ENCODE results near the gene WASF2. TPM values are rescaled to one million over a fixed set of nuclear protein-coding genes. Genes with fewer than 3 reads are reported as not detected.

Gene WASF2
- total RNA-seq, 1 experiment from 2014 or later, result 20.7 TPM

DNA sequence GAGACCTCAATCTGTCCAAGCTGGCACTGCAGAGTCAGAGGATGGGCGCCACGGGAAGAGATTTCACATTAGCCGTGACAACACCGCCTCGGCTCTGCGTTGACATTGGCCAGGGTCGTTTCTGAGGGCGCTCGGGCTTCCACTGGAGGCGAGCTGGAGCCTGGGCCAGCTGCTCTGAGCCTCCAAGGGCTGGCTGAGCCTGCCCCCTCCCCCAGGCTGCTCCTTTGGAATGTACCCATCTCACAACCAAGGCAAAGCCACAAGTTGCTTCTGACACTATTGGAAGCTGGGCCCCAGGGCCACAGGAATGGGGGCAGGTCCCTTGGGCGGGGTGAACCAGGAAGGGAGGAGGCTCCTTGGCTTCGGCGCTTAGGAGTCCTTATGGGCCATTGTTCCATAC lies 84.9 kb downstream of the WASF2 start:
- H3K79me2 ChIP-seq (ENCODE audit: low read length), result no peaks in the 10 kb centered on the region

DNA sequence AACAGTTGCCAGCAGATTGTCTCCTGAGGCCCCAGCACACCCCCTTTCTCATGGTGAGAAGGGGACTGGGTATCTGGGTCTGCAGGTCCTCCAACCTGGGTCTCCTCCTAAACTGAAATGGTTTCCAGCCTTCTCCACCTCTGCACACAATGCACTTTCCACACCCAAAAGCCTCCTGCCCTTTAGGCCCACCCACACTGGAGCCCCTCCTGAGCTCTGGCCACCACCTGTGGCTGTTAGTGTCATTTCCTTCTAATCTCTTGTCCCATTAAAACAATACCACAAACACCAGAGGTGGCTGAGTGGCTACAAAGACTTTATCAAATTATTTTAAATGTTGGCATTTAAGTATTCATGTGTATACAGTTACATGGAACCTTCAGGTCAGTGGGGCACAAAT lies 86.0 kb downstream of the WASF2 start:
- ChIA-PET CTCF (no interaction called here), POLR2A (ENCODE audit: unreplicated experiment) (no interaction called here)
- Histone ChIP-seq H3K9me2 (replicated peaks; ENCODE audit: low read length) (no peaks in the 10 kb centered on the region), H3K27me3 (ENCODE audit: low read length) (no peaks in the 10 kb centered on the region), H3F3A (ENCODE audit: low read length, unreplicated experiment) (no peaks in the 10 kb centered on the region), H3K4me1 (ENCODE audit: insufficient read depth, low read length) (peaks cover 3% of the 10 kb centered on the region; the same call in 1 of the 2 replicates), H3K9ac (ENCODE audit: low read length) (no peak overlapping the region), H3K36me3 (ENCODE audit: low read depth, low read length) (peaks cover 14% of the 10 kb centered on the region), H3K27ac (ENCODE audit: low read length) (no peak overlapping the region), H3K9me3 (ENCODE audit: low read length) (no peaks in the 10 kb centered on the region), H3K4me3 (ENCODE audit: low read length) (no peak overlapping the region), H4K20me1 (ENCODE audit: low read length) (no peaks in the 10 kb centered on the region), H3K79me2 (ENCODE audit: low read length) (no peaks in the 10 kb centered on the region), H3K4me2 (ENCODE audit: low read length) (no peak overlapping the region), H2AFZ (ENCODE audit: low read length) (no peak overlapping the region)
- BruUV-seq (replicated peaks), result no TSS peak
- ATAC-seq (no peak), DNase-seq (no peak)
- TF ChIP-seq EZH2 (IDR thresholded peaks at IDR 0.05; ENCODE audit: low read length, unreplicated experiment), result no peak
- intact Hi-C loops (cut with micrococcal nuclease), result loop anchor here (5.0 kb wide), 1 partner anchor 258 kb away; no protein-coding TSS in a partner anchor

More for the DNA sequence above, 84.9 kb downstream of the WASF2 start:
- H3K4me2 ChIP-seq (ENCODE audit: low read length), result no peak overlapping the region
- POLR2A ChIA-PET (ENCODE audit: unreplicated experiment), result no interaction called here
- 0 out of 2 replicates have a peak, but pooled peaks cover 3% of the 10 kb centered on the region for H3K4me1 ChIP-seq (ENCODE audit: insufficient read depth, low read length)
- H3F3A ChIP-seq (ENCODE audit: low read length, unreplicated experiment), result no peaks in the 10 kb centered on the region
- H3K36me3 ChIP-seq (ENCODE audit: low read depth, low read length), result peaks cover 16% of the 10 kb centered on the region
- no TSS peak for BruUV-seq (replicated peaks)
- H3K9me2 ChIP-seq (replicated peaks; ENCODE audit: low read length), result no peaks in the 10 kb centered on the region
- no peak for DNase-seq
- H3K27ac ChIP-seq (ENCODE audit: low read length), result no peak overlapping the region
- no peak for TF ChIP-seq EZH2 (IDR thresholded peaks at IDR 0.05; ENCODE audit: low read length, unreplicated experiment)
- TF ChIP-seq, protein P1, sequence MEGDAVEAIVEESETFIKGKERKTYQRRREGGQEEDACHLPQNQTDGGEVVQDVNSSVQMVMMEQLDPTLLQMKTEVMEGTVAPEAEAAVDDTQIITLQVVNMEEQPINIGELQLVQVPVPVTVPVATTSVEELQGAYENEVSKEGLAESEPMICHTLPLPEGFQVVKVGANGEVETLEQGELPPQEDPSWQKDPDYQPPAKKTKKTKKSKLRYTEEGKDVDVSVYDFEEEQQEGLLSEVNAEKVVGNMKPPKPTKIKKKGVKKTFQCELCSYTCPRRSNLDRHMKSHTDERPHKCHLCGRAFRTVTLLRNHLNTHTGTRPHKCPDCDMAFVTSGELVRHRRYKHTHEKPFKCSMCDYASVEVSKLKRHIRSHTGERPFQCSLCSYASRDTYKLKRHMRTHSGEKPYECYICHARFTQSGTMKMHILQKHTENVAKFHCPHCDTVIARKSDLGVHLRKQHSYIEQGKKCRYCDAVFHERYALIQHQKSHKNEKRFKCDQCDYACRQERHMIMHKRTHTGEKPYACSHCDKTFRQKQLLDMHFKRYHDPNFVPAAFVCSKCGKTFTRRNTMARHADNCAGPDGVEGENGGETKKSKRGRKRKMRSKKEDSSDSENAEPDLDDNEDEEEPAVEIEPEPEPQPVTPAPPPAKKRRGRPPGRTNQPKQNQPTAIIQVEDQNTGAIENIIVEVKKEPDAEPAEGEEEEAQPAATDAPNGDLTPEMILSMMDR (conservative IDR thresholded peaks at IDR 0.05; ENCODE audit: low read depth, low read length), result no peak
- TF ChIP-seq EZH2phosphoT487 (IDR thresholded peaks at IDR 0.05; ENCODE audit: borderline replicate concordance, low read length), result no peak
- H3K4me3 ChIP-seq (ENCODE audit: low read length), result no peak overlapping the region
- H3K9ac ChIP-seq (ENCODE audit: low read length), result no peak overlapping the region
- intact Hi-C loops (cut with micrococcal nuclease), result no loop called here
- H2AFZ ChIP-seq (ENCODE audit: low read length), result no peak overlapping the region
- no peaks in the 10 kb centered on the region for H3K9me3 ChIP-seq (ENCODE audit: low read length)
- no peak for ATAC-seq
- H3K27me3 ChIP-seq (ENCODE audit: low read length), result no peaks in the 10 kb centered on the region
- CTCF ChIA-PET, result no interaction called here
- H4K20me1 ChIP-seq (ENCODE audit: low read length), result no peaks in the 10 kb centered on the region

DNA sequence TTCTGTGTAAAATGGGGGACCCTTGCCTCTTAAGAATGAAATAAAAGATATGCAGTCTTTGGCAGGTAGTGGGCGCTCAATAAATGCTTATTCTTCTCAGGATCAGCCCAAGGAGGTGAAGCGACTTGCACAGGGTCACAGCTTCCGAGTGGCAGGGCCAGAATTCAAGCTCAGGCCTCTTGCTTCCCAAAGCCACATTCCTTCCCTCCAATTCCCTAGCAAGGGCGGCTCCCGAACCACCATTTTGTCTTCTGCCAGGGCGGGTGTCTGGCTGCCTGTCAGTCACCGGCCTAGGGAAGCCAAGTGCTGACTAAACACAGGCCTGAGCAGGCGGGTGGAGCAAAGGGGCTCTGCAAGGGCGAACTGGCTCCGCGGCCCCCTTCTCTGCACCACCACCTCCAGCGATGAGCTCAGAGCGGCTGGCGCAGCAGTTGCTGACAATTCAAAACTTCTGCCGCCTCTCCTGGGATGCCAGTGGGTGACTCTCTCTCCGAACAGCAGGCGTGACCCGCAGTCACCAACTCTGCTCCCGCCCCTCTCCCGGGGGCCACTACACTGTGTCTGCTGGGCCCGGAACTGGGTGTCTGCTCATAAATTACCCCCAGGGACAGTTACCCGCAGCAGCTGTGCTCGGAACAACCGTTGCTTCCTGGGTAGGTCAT lies 86.8 kb downstream of the WASF2 start:
- H3K27ac ChIP-seq (ENCODE audit: low read length), result no peak overlapping the region
- ChIA-PET CTCF (no interaction called here), POLR2A (ENCODE audit: unreplicated experiment) (no interaction called here)
- H3K9ac ChIP-seq (ENCODE audit: low read length), result no peak overlapping the region
- peaks cover 3% of the 10 kb centered on the region; the same call in 1 of the 2 replicates for H3K4me1 ChIP-seq (ENCODE audit: insufficient read depth, low read length)
- no peak overlapping the region for H3K4me2 ChIP-seq (ENCODE audit: low read length)
- TF ChIP-seq EZH2phosphoT487 (IDR thresholded peaks at IDR 0.05; ENCODE audit: borderline replicate concordance, low read length) (no peak), EZH2 (IDR thresholded peaks at IDR 0.05; ENCODE audit: low read length, unreplicated experiment) (no peak)
- TF ChIP-seq, protein P1 (conservative IDR thresholded peaks at IDR 0.05; ENCODE audit: low read depth, low read length), result peak; percentile 35; the same call in 1 of the 2 replicates
- no peak overlapping the region for H2AFZ ChIP-seq (ENCODE audit: low read length)
- no peaks in the 10 kb centered on the region for H3K27me3 ChIP-seq (ENCODE audit: low read length)
- no peaks in the 10 kb centered on the region for H3K9me3 ChIP-seq (ENCODE audit: low read length)
- DNase-seq, result peak; percentile 6
- no peak for ATAC-seq
- H3K36me3 ChIP-seq (ENCODE audit: low read depth, low read length), result peaks cover 11% of the 10 kb centered on the region
- H3K9me2 ChIP-seq (replicated peaks; ENCODE audit: low read length), result no peaks in the 10 kb centered on the region
- BruUV-seq (replicated peaks), result no TSS peak
- H3K79me2 ChIP-seq (ENCODE audit: low read length), result no peaks in the 10 kb centered on the region
- no peaks in the 10 kb centered on the region for H3F3A ChIP-seq (ENCODE audit: low read length, unreplicated experiment)
- H4K20me1 ChIP-seq (ENCODE audit: low read length), result no peaks in the 10 kb centered on the region
- intact Hi-C loops (cut with micrococcal nuclease), result loop anchor here (5.0 kb wide), 1 partner anchor 259 kb away; no protein-coding TSS in a partner anchor
- no peak overlapping the region for H3K4me3 ChIP-seq (ENCODE audit: low read length)

All from PC-3 (cell line).